GM12878 (cell line): ENCODE data around the gene MPIG6B. TPM values are rescaled to one million over a fixed set of nuclear protein-coding genes. Genes with fewer than 3 reads are reported as not detected.

Experiments
- ATAC-seq: fragments of 200-7000 bp; cut with Tn5 transposase; 3 replicates; pipeline ENCODE4 v1.9.1; 2020; ENCODE audit warnings: mild to moderate bottlenecking, moderate library complexity
- BruUV-seq: library from RNA; stranded (reverse); fragments of 400-500 nt; replicated peaks from 2 replicates; lab custom pipeline; 2021; lab: Mats Ljungman, UMichigan
- CTCF ChIA-PET: fragments of 300-600 bp; sonication (Branson Sonifier 250); formaldehyde crosslinking; extraction: SDS; loops from one replicate; lab custom pipeline; 2021; ENCODE audit warnings: inconsistent platforms; lab: Yijun Ruan, JAX
- POLR2A ChIA-PET: fragments of 350-600 bp; formaldehyde crosslinking; extraction: SDS; loops from one replicate; lab custom pipeline; 2021; ENCODE audit warnings: inconsistent platforms; lab: Charles Lee
- RAD21 ChIA-PET: fragments of 300-600 bp; sonication (Branson Sonifier 250); formaldehyde crosslinking; loops from one replicate; lab custom pipeline; 2023; ENCODE audit warnings: antibody characterized with exemption; ENCODE audit not compliant: unreplicated experiment; lab: Charles Lee
- SMC1A ChIA-PET: fragments of 300-600 bp; sonication (Branson Sonifier 250); formaldehyde crosslinking; loops from one replicate; lab custom pipeline; 2023; ENCODE audit not compliant: unreplicated experiment, uncharacterized antibody; lab: Charles Lee
- DNase-seq: peaks from one replicate; pipeline ENCODE4 v3.0.0-alpha.2; 2011; ENCODE audit warnings: low read depth, low spot score
- FAIRE-seq: peaks from 3 replicates; lab custom pipeline; 2011; peaks lifted over from hg19 to GRCh38; lab: Jason Lieb, UNC
- H2AFZ ChIP-seq: 2 replicates; pipeline ENCODE4 v1.6.0; 2011; ENCODE audit warnings: low read depth, low read length, control low read depth; ENCODE audit not compliant: control insufficient read depth
- H3K27ac ChIP-seq: 2 replicates; pipeline ENCODE4 v1.5.1; 2011; ENCODE audit warnings: control low read depth; ENCODE audit not compliant: control insufficient read depth, insufficient read depth
- H3K27me3 ChIP-seq, 2 experiments: replicated peaks in 1 of 2; 2 replicates each; pipeline versions ENCODE4 v1.6.0 to v1.6.1; 2011; ENCODE audit warnings: low read length in 1 of 2; ENCODE audit not compliant: control insufficient read depth in 2 of 2, insufficient read depth in 2 of 2
- H3K36me3 ChIP-seq, 2 experiments: 2 replicates each; pipeline ENCODE4 v1.5.1; 2011; ENCODE audit warnings: low read length in 1 of 2; ENCODE audit not compliant: control insufficient read depth in 2 of 2, insufficient read depth in 2 of 2
- H3K4me1 ChIP-seq: 2 replicates; pipeline ENCODE4 v1.6.1; 2011; ENCODE audit warnings: mild to moderate bottlenecking, low read length, moderate library complexity, mixed read lengths; ENCODE audit not compliant: control insufficient read depth, insufficient read depth
- H3K4me2 ChIP-seq: 2 replicates; pipeline ENCODE4 v1.6.0; 2011; ENCODE audit warnings: control low read depth; ENCODE audit not compliant: control insufficient read depth, insufficient read depth
- H3K4me3 ChIP-seq: fragments of 200-600 bp; sonication (generic); 2 replicates; pipeline ENCODE4 v1.5.1; 2016
- H3K79me2 ChIP-seq: 2 replicates; pipeline ENCODE4 v1.6.0; 2011; ENCODE audit warnings: low read length; ENCODE audit not compliant: control insufficient read depth, insufficient read depth
- H3K9ac ChIP-seq: 2 replicates; pipeline ENCODE4 v1.8.0; 2011; ENCODE audit warnings: low read length, control low read depth, mixed read lengths; ENCODE audit not compliant: control insufficient read depth, insufficient read depth
- H3K9me3 ChIP-seq: replicated peaks from 3 replicates; pipeline ENCODE4 v1.5.1; 2011; ENCODE audit warnings: mild to moderate bottlenecking, low read length; ENCODE audit not compliant: control insufficient read depth, insufficient read depth
- H4K20me1 ChIP-seq: 2 replicates; pipeline ENCODE4 v1.6.0; 2011; ENCODE audit not compliant: control insufficient read depth, insufficient read depth
- HDGF ChIP-seq: fragments of 450-650 bp; IDR thresholded peaks from 2 replicates; pipeline ENCODE4 v1.6.1; 2016; ENCODE audit warnings: antibody characterized with exemption
- RCOR1 ChIP-seq: conservative IDR thresholded peaks from 2 replicates; pipeline ENCODE4 v1.6.1; 2012; ENCODE audit warnings: low read depth, low read length, improper control_type of control experiment
- SMARCA5 ChIP-seq: fragments of 450-650 bp; IDR thresholded peaks from 2 replicates; pipeline ENCODE4 v1.6.1; 2017; ENCODE audit warnings: mild to moderate bottlenecking
- SMC3 ChIP-seq: IDR thresholded peaks from 2 replicates; pipeline ENCODE4 v1.6.1; 2011; ENCODE audit warnings: low read length, improper control_type of control experiment, borderline replicate concordance
- SUZ12 ChIP-seq: fragments of 200-600 bp; sonication (generic); IDR thresholded peaks from one replicate; pipeline ENCODE4 v1.6.1; 2018; ENCODE audit warnings: antibody characterized with exemption, mild to moderate bottlenecking; ENCODE audit not compliant: unreplicated experiment
- ZNF274 ChIP-seq: IDR thresholded peaks from one replicate; pipeline ENCODE4 v1.8.0; 2011; ENCODE audit not compliant: insufficient read length, insufficient read depth
- WGBS: methylation state at CpG from one replicate; pipeline ENCODE4 v1.1.6; 2016; ENCODE audit warnings: low lambda C conversion rate; ENCODE audit not compliant: insufficient replicate concordance, insufficient coverage; ENCODE audit errors: missing lambda C conversion rate; 5-methylcytosine and 5-hydroxymethylcytosine counted together
- in situ Hi-C: fragments of 300-500 bp; cut with MboI; formaldehyde crosslinking; loops from 9 replicates; pipeline ENCODE4 v1.14.3; 2018; ENCODE audit warnings: mixed read lengths
- intact Hi-C: fragments of 100-400 bp; cut with micrococcal nuclease; formaldehyde crosslinking; loops from one replicate; pipeline ENCODE4 v1.14.2; 2022; ENCODE audit not compliant: unreplicated experiment
- polyA plus RNA-seq, 11 experiments: library from polyadenylated mRNA; depleted of rRNA in 4 of 11; unstranded in 6 of 11; stranded (reverse) in 5 of 11; fragments of >200 nt; fragmentation: Nextera tagmentation in 4 of 11; fragmentation: Illumina TruSeq in 1 of 11; extraction: Ambion mirVana in 4 of 11; extraction: Trizol in 1 of 11; gene quantifications; 1 replicate in 1 of 11; 2 replicates in 10 of 11; pipeline versions ENCODE4 v1.2.1 to v1.2.3, GENCODE V29; 2011 to 2016; ENCODE audit warnings: inconsistent platforms in 2 of 11, missing spikeins in 2 of 11, low read depth in 1 of 11
- total RNA-seq, 4 experiments: library from RNA; depleted of rRNA in 3 of 4; stranded (reverse); fragments of >200 nt in 3 of 4; fragmentation: Illumina TruSeq in 1 of 4; extraction: Trizol in 1 of 4; gene quantifications; 2 replicates each; pipeline versions ENCODE4 v1.2.1 to v1.2.3, GENCODE V29; 2013 to 2021
- TF ChIP-seq, protein P1 (sequence below): fragments of 450-650 bp; IDR thresholded peaks from 2 replicates; pipeline ENCODE4 v1.6.1; 2017; ENCODE audit warnings: antibody characterized with exemption, mild to moderate bottlenecking, moderate library complexity
- TF ChIP-seq, protein P2 (sequence below): fragments of 450-650 bp; IDR thresholded peaks from 2 replicates; pipeline ENCODE4 v1.6.1; 2017; ENCODE audit warnings: mild to moderate bottlenecking, low read depth, inconsistent platforms; ENCODE audit not compliant: poor library complexity, severe bottlenecking
- TF ChIP-seq, protein P3 (sequence below): fragments of 450-650 bp; IDR thresholded peaks from 2 replicates; pipeline ENCODE4 v1.6.1; 2016; ENCODE audit warnings: mild to moderate bottlenecking

The MPIG6B gene
- total and polyA plus RNA-seq, 10 of the 15 experiments (the other 5 are each of a cell fraction or from before 2014, with no cell fraction given): not detected

DNA sequence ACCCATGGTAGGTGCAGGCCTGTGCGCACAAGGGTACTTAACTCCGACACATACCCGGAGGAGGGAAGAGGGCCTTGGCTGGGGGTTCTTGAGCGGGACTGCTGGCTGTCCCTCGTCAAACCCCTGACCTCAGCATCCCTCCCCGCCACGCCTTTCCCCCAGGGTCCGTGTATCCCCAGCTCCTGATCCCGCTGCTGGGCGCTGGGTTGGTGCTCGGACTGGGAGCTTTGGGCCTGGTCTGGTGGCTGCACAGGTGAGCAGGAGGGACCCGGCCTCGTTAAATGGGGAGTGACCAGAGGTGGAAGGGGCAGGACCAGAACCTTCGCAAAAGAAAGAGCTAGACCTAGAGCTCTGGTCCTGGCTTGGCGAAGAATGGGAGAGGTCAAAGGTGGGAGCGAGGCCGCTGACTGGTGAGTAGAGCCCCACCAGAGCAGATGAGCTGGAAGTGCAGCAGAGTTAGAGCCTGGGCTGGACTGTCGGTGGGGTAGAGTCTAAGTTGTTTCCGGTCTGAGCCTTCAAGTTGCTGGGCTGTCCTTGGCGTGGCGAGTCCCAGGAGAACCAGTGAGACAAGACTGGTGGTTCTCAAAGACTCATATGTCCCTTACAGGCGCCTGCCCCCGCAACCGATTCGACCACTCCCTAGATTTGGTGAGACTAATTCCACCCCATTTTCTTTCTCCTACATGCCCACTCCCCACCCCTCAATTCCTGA, 963 bp downstream of the MPIG6B start:
- no TSS peak for BruUV-seq
- in situ Hi-C loops (no loop called here), intact Hi-C loops (no loop called here)
- CTCF ChIA-PET: interaction anchor here (1.2 to 2.8 kb wide), 3 partner anchors 10 to 103 kb away, joined by 3 to 12 read pairs (median 5); partner anchors contain the start of gene HSPA1B
- 86% methylated on average over 24 of the region's 25 CpGs for whole genome bisulfite sequencing
- Histone ChIP-seq H3K4me2 (no peak overlapping the region), H3K27me3 (no peaks in the 10 kb centered on the region; a peak in 1 of 4 replicates), H3K9ac (no peak overlapping the region), H3K36me3 (peaks cover 0 to 2% of the 10 kb centered on the region in 2 experiments; a peak in 3 of 4 replicates), H4K20me1 (no peaks in the 10 kb centered on the region), H3K4me3 (no peak overlapping the region), H3K79me2 (no peaks in the 10 kb centered on the region), H3K4me1 (peaks cover 22% of the 10 kb centered on the region), H3K27ac (no peak overlapping the region), H2AFZ (no peak overlapping the region), H3K9me3 (no peaks in the 10 kb centered on the region)
- no peak for TF ChIP-seq SMC3
- TF ChIP-seq, protein P1, sequence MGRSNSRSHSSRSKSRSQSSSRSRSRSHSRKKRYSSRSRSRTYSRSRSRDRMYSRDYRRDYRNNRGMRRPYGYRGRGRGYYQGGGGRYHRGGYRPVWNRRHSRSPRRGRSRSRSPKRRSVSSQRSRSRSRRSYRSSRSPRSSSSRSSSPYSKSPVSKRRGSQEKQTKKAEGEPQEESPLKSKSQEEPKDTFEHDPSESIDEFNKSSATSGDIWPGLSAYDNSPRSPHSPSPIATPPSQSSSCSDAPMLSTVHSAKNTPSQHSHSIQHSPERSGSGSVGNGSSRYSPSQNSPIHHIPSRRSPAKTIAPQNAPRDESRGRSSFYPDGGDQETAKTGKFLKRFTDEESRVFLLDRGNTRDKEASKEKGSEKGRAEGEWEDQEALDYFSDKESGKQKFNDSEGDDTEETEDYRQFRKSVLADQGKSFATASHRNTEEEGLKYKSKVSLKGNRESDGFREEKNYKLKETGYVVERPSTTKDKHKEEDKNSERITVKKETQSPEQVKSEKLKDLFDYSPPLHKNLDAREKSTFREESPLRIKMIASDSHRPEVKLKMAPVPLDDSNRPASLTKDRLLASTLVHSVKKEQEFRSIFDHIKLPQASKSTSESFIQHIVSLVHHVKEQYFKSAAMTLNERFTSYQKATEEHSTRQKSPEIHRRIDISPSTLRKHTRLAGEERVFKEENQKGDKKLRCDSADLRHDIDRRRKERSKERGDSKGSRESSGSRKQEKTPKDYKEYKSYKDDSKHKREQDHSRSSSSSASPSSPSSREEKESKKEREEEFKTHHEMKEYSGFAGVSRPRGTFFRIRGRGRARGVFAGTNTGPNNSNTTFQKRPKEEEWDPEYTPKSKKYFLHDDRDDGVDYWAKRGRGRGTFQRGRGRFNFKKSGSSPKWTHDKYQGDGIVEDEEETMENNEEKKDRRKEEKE: no peak
- TF ChIP-seq, protein P2, sequence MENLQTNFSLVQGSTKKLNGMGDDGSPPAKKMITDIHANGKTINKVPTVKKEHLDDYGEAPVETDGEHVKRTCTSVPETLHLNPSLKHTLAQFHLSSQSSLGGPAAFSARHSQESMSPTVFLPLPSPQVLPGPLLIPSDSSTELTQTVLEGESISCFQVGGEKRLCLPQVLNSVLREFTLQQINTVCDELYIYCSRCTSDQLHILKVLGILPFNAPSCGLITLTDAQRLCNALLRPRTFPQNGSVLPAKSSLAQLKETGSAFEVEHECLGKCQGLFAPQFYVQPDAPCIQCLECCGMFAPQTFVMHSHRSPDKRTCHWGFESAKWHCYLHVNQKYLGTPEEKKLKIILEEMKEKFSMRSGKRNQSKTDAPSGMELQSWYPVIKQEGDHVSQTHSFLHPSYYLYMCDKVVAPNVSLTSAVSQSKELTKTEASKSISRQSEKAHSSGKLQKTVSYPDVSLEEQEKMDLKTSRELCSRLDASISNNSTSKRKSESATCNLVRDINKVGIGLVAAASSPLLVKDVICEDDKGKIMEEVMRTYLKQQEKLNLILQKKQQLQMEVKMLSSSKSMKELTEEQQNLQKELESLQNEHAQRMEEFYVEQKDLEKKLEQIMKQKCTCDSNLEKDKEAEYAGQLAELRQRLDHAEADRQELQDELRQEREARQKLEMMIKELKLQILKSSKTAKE: no peak
- TF ChIP-seq ZNF274: no peak
- TF ChIP-seq SUZ12: no peak
- TF ChIP-seq SMARCA5: no peak
- TF ChIP-seq RCOR1: no peak
- TF ChIP-seq HDGF: no peak
- TF ChIP-seq, protein P3, sequence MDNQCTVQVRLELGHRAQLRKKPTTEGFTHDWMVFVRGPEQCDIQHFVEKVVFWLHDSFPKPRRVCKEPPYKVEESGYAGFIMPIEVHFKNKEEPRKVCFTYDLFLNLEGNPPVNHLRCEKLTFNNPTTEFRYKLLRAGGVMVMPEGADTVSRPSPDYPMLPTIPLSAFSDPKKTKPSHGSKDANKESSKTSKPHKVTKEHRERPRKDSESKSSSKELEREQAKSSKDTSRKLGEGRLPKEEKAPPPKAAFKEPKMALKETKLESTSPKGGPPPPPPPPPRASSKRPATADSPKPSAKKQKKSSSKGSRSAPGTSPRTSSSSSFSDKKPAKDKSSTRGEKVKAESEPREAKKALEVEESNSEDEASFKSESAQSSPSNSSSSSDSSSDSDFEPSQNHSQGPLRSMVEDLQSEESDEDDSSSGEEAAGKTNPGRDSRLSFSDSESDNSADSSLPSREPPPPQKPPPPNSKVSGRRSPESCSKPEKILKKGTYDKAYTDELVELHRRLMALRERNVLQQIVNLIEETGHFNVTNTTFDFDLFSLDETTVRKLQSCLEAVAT: no peak
- no peak for FAIRE-seq
- ATAC-seq: no peak
- DNase-seq: no peak
- SMC1A ChIA-PET: interaction anchor here (0.7 to 2.0 kb wide), 4 partner anchors 9 to 46 kb away, joined by 3 to 7 read pairs (median 4); partner anchors contain the start of genes LY6G6D and LY6G6F
- POLR2A ChIA-PET: interaction anchor here (1.1 kb wide), 1 partner anchor 72 kb away, joined by 4 read pairs; the partner anchor contains the start of gene BAG6
- RAD21 ChIA-PET: no interaction called here
